Esophagus muscularis mucosa (tissue), 4 donors: Measurements from ENCODE around the gene MDM1. TPM values are rescaled to one million over a fixed set of nuclear protein-coding genes. Genes with fewer than 3 reads are reported as not detected.

Source experiments
- DNase-seq: peaks from one replicate; pipeline ENCODE4 v3.0.0-alpha.2; 2017; ENCODE audit errors: extremely low spot score
- H3K27ac ChIP-seq, 4 donors: fragments of 200-600 bp; sonication (generic); replicated peaks in 1 of 4; 1 replicate in 3 of 4; 2 replicates in 1 of 4; pipeline ENCODE4 v1.5.1; 2016 to 2019; ENCODE audit warnings: mild to moderate bottlenecking in 1 of 4
- H3K27me3 ChIP-seq, 4 donors: fragments of 200-600 bp; sonication (generic); one replicate each; pipeline versions ENCODE4 v1.5.1 to v1.6.0; 2016 to 2019
- H3K36me3 ChIP-seq, 4 donors: fragments of 200-600 bp; sonication (generic); one replicate each; pipeline ENCODE4 v1.5.1; 2016 to 2019
- H3K4me1 ChIP-seq, 4 donors: fragments of 200-600 bp; sonication (generic); one replicate each; pipeline ENCODE4 v1.5.1; 2016 to 2019
- H3K4me3 ChIP-seq, 4 donors: fragments of 200-600 bp; sonication (generic); 1 replicate in 2 of 4; 2 replicates in 2 of 4; pipeline ENCODE4 v1.5.1; 2016 to 2019; ENCODE audit warnings: mild to moderate bottlenecking in 4 of 4, moderate library complexity in 1 of 4
- H3K9me3 ChIP-seq, 4 donors: fragments of 200-600 bp; sonication (generic); 1 replicate in 3 of 4; 2 replicates in 1 of 4; pipeline ENCODE4 v1.5.1; 2016 to 2019
- CTCF ChIP-seq, 3 experiments: fragments of 200-600 bp in 2 of 3; fragments of 450-650 bp in 1 of 3; sonication (generic) in 2 of 3; IDR thresholded peaks; one replicate each; pipeline ENCODE4 v1.5.1; 2017 to 2019; ENCODE audit warnings: antibody characterized with exemption in 3 of 3, mild to moderate bottlenecking in 2 of 3, moderate library complexity in 1 of 3
- EP300 ChIP-seq: sonication (generic); formaldehyde crosslinking; IDR thresholded peaks from one replicate; pipeline ENCODE4 v1.6.1; 2017; ENCODE audit warnings: antibody characterized with exemption
- POLR2A ChIP-seq: fragments of 450-650 bp; IDR thresholded peaks from one replicate; pipeline ENCODE4 v1.6.1; 2017; ENCODE audit warnings: antibody characterized with exemption, moderate library complexity, mild to moderate bottlenecking, low read depth
- POLR2AphosphoS5 ChIP-seq, 2 donors: sonication (generic); formaldehyde crosslinking; IDR thresholded peaks; one replicate each; pipeline ENCODE4 v1.6.1; 2017; ENCODE audit warnings: antibody characterized with exemption in 2 of 2
- WGBS: methylation state at CpG from one replicate; pipeline ENCODE4 v1.1.5; 2018; 5-methylcytosine and 5-hydroxymethylcytosine counted together
- intact Hi-C: fragments of 100-400 bp; cut with DNase I; formaldehyde crosslinking; loops from one replicate; pipeline ENCODE4 v1.15.1; 2023
- total RNA-seq, 4 donors: library from RNA; depleted of rRNA; stranded (reverse); fragments of >200 nt; gene quantifications; one replicate each; pipeline versions ENCODE4 v1.1.0 to v1.2.1, GENCODE V29; 2016

The MDM1 gene
- total RNA-seq, 4 donors from 2014 or later = 11.3 to 33.2 (median 14.7) TPM

GRCh38 chr12:68306564-68306963, 25.6 kb downstream of the MDM1 start:
- Histone ChIP-seq H3K27ac (no peak overlapping the region), H3K4me1 (peaks cover 0 to 6% (median 2%) of the 10 kb centered on the region in 4 donors), H3K4me3 (no peak overlapping the region), H3K36me3 (peaks cover 20 to 71% (median 50%) of the 10 kb centered on the region in 4 donors), H3K9me3 (no peaks in the 10 kb centered on the region), H3K27me3 (no peaks in the 10 kb centered on the region)
- TF ChIP-seq CTCF (IDR thresholded peaks at IDR 0.05) (no peak), POLR2AphosphoS5 (IDR thresholded peaks at IDR 0.05) (no peak), POLR2A (no peak), EP300 (no peak)
- WGBS = 88% methylated on average over 1 of the region's 1 CpG
- no peak for DNase-seq
- intact Hi-C loops = no loop called here

- 97% methylated on average over 3 of the region's 3 CpGs for WGBS
- Histone ChIP-seq H3K4me1 (peaks cover 0 to 6% (median 2%) of the 10 kb centered on the region in 4 donors), H3K4me3 (no peak overlapping the region), H3K36me3 (peaks cover 10 to 71% (median 44%) of the 10 kb centered on the region in 4 donors), H3K27me3 (no peaks in the 10 kb centered on the region), H3K9me3 (peaks cover 0 to under 1% (median 0%) of the 10 kb centered on the region in 4 donors), H3K27ac (no peak overlapping the region)
- TF ChIP-seq CTCF (IDR thresholded peaks at IDR 0.05) (no peak), POLR2A (no peak), EP300 (no peak), POLR2AphosphoS5 (IDR thresholded peaks at IDR 0.05) (no peak)
- DNase-seq = no peak
- intact Hi-C loops = no loop called here
Measured at GRCh38 chr12:68305278-68305677, 26.9 kb downstream of the MDM1 start.

- Histone ChIP-seq H3K4me3 (no peak overlapping the region), H3K9me3 (peaks cover 0 to 6% (median 0%) of the 10 kb centered on the region in 4 donors), H3K27me3 (no peaks in the 10 kb centered on the region), H3K27ac (no peak overlapping the region), H3K36me3 (peaks cover 6 to 71% (median 40%) of the 10 kb centered on the region in 4 donors), H3K4me1 (peaks cover 0 to 6% (median 2%) of the 10 kb centered on the region in 4 donors)
- DNase-seq = no peak
- intact Hi-C loops = no loop called here
- TF ChIP-seq POLR2AphosphoS5 (IDR thresholded peaks at IDR 0.05) (no peak), POLR2A (no peak), EP300 (no peak), CTCF (IDR thresholded peaks at IDR 0.05) (no peak)
- 98% methylated on average over 3 of the region's 3 CpGs for WGBS
Measured at GRCh38 chr12:68304626-68305025, 27.5 kb downstream of the MDM1 start.

- intact Hi-C loops = no loop called here
- Histone ChIP-seq H3K27ac (no peak overlapping the region), H3K4me3 (no peak overlapping the region), H3K27me3 (no peaks in the 10 kb centered on the region), H3K4me1 (peaks cover 0 to 6% (median 2%) of the 10 kb centered on the region in 4 donors), H3K36me3 (peaks cover 6 to 65% (median 33%) of the 10 kb centered on the region in 4 donors), H3K9me3 (peaks cover 0 to 9% (median 0%) of the 10 kb centered on the region in 4 donors)
- 71% methylated on average over 6 of the region's 6 CpGs for WGBS
- no peak for DNase-seq
- TF ChIP-seq EP300 = no peak
- no peak for TF ChIP-seq POLR2AphosphoS5 (IDR thresholded peaks at IDR 0.05)
- TF ChIP-seq CTCF (IDR thresholded peaks at IDR 0.05) = no peak
- no peak for TF ChIP-seq POLR2A
Measured at GRCh38 chr12:68303850-68304249, 28.3 kb downstream of the MDM1 start.

- intact Hi-C loops = no loop called here
- no peaks in the 10 kb centered on the region for H3K27me3 ChIP-seq
- peaks cover 4 to 43% (median 24%) of the 10 kb centered on the region in 4 donors for H3K36me3 ChIP-seq
- WGBS = 80% methylated on average over 2 of the region's 4 CpGs
- no peak overlapping the region for H3K4me3 ChIP-seq
- H3K27ac ChIP-seq = no peak overlapping the region
- no peak for TF ChIP-seq POLR2A
- no peak for TF ChIP-seq CTCF (IDR thresholded peaks at IDR 0.05)
- TF ChIP-seq POLR2AphosphoS5 (IDR thresholded peaks at IDR 0.05) = no peak
- no peak for TF ChIP-seq EP300
- peaks cover 0 to 9% (median 0%) of the 10 kb centered on the region in 4 donors for H3K9me3 ChIP-seq
- peaks cover 0 to 26% (median 22%) of the 10 kb centered on the region in 4 donors for H3K4me1 ChIP-seq
- no peak for DNase-seq
Measured at GRCh38 chr12:68297929-68298328, 34.2 kb downstream of the MDM1 start.
